Choroid plexus epithelial cell (primary cell): ENCODE measurements around the gene DHX32.

Experiments used
- DNase-seq: peaks from one replicate; pipeline ENCODE4 v3.0.0-alpha.2; 2010; ENCODE audit warnings: low read depth
- H3K4me3 ChIP-seq: 2 replicates; pipeline ENCODE4 v1.5.1; 2011; ENCODE audit warnings: low read depth, mild to moderate bottlenecking, control low read depth, low read length, moderate library complexity
- CTCF ChIP-seq: conservative IDR thresholded peaks from 2 replicates; pipeline ENCODE4 v1.5.1; 2011; ENCODE audit warnings: low read depth, mild to moderate bottlenecking, control low read depth, inconsistent platforms, low read length, moderate library complexity

Gene DHX32

GRCh38 chr10:125792342-125793300, 88.5 kb downstream of the DHX32 start:
- no peak for TF ChIP-seq CTCF
- H3K4me3 ChIP-seq: no peak overlapping the region
- DNase-seq: no peak

GRCh38 chr10:125788156-125789034, 92.7 kb downstream of the DHX32 start:
- H3K4me3 ChIP-seq: no peak overlapping the region
- DNase-seq: no peak
- TF ChIP-seq CTCF: no peak
